A172 (cell line): ENCODE results near the gene MAML3. TPM values are rescaled to one million over a fixed set of nuclear protein-coding genes. Genes with fewer than 3 reads are reported as not detected.

ENCODE experiments used
- DNase-seq: peaks from one replicate; pipeline ENCODE4 v3.0.0-alpha.2; 2015; ENCODE audit warnings: low spot score
- total RNA-seq: library from RNA; depleted of rRNA; stranded (reverse); fragments of >200 nt; shearing (Covaris generic); gene quantifications from 2 replicates; pipeline ENCODE4 v1.2.3, GENCODE V29; 2014

MAML3 gene
- total RNA-seq, 1 experiment from 2014 or later = 0.07 TPM

GRCh38 chr4:139756391-139757180 lies 397.4 kb downstream of the MAML3 start:
- no peak for DNase-seq

GRCh38 chr4:139754938-139755337 lies 399.0 kb downstream of the MAML3 start:
- DNase-seq = no peak

GRCh38 chr4:139753686-139754085 lies 400.3 kb downstream of the MAML3 start:
- no peak for DNase-seq

GRCh38 chr4:139749835-139750498 lies 404.0 kb downstream of the MAML3 start:
- DNase-seq = no peak

- no peak for DNase-seq
Observed at GRCh38 chr4:139749338-139749737, 404.6 kb downstream of the MAML3 start.

- DNase-seq = no peak
Observed at GRCh38 chr4:139746431-139747171, 407.4 kb downstream of the MAML3 start.

GRCh38 chr4:139745111-139745639 lies 408.8 kb downstream of the MAML3 start:
- no peak for DNase-seq

- no peak for DNase-seq
Observed at GRCh38 chr4:139744232-139744631, 409.8 kb downstream of the MAML3 start.

- no peak for DNase-seq
Observed at GRCh38 chr4:139743027-139743426, 411.0 kb downstream of the MAML3 start.

- DNase-seq = peak; percentile 71
Observed at GRCh38 chr4:139740531-139741041, 413.4 kb downstream of the MAML3 start.

- peak; percentile 4 for DNase-seq
Observed at GRCh38 chr4:139740121-139740520, 413.9 kb downstream of the MAML3 start.

GRCh38 chr4:139738846-139739613 lies 415.0 kb downstream of the MAML3 start:
- DNase-seq = no peak

GRCh38 chr4:139736661-139737060 lies 417.3 kb downstream of the MAML3 start:
- no peak for DNase-seq

GRCh38 chr4:139736274-139736660 lies 417.7 kb downstream of the MAML3 start:
- no peak for DNase-seq

GRCh38 chr4:139735381-139736273 lies 418.4 kb downstream of the MAML3 start:
- no peak for DNase-seq

- DNase-seq = peak; percentile 25
Observed at GRCh38 chr4:139734875-139735380, 419.1 kb downstream of the MAML3 start.

GRCh38 chr4:139734201-139734874 lies 419.6 kb downstream of the MAML3 start:
- no peak for DNase-seq

- DNase-seq = no peak
Observed at GRCh38 chr4:139732991-139733570, 420.9 kb downstream of the MAML3 start.

- no peak for DNase-seq
Observed at GRCh38 chr4:139728840-139729239, 425.1 kb downstream of the MAML3 start.
